NCI-H1105 (cell line): ENCODE results near the gene NINL.
A peak's percentile ranks its signal among the peaks of the same experiment; 100 is the strongest.

Source experiments
- DNase-seq: peaks from one replicate; lab custom pipeline; 2025; lab: John Stamatoyannopoulos, UW

NINL gene

GRCh38 chr20:25407311-25408169, 177.8 kb downstream of the NINL start, which contains the start of gene GINS1:
Gene GINS1 (plus strand): TSS chr20:25407673. CDS start chr20:25407821, 148 bp downstream.
- DNase-seq = peak; percentile 92
